Measurements from ENCODE around the gene PDE4D.

GRCh38 chr5:59173578-59173977 is 719.9 kb downstream of the PDE4D start:
- TF ChIP-seq CTCF (IDR thresholded peaks at IDR 0.05; ENCODE audit: low read length): no peak
- TF ChIP-seq EZH2 (optimal IDR thresholded peaks at IDR 0.05; ENCODE audit: low read depth, low read length): no peak
- TF ChIP-seq EZH2phosphoT487 (IDR thresholded peaks at IDR 0.05; ENCODE audit: low read length): no peak

Measured in MM.1S (cell line).